Bronchial epithelial cell (primary cell): Measurements from ENCODE around the gene ADAM19. TPM values are rescaled to one million over a fixed set of nuclear protein-coding genes. Genes with fewer than 3 reads are reported as not detected.

ENCODE experiments used
- DNase-seq: peaks from one replicate; pipeline ENCODE4 v3.0.0-alpha.2; 2010; ENCODE audit warnings: low read depth
- FAIRE-seq: peaks from 2 replicates; lab custom pipeline; 2011; peaks lifted over from hg19 to GRCh38; lab: Jason Lieb, UNC
- H3K27me3 ChIP-seq: 2 replicates; pipeline ENCODE4 v1.5.1; 2011; ENCODE audit warnings: low read length; ENCODE audit not compliant: control insufficient read depth, insufficient read depth
- H3K36me3 ChIP-seq: 2 replicates; pipeline ENCODE4 v1.5.1; 2011; ENCODE audit warnings: low read length; ENCODE audit not compliant: control insufficient read depth, insufficient read depth
- H3K4me3 ChIP-seq: 2 replicates; pipeline ENCODE4 v1.5.1; 2011; ENCODE audit warnings: mild to moderate bottlenecking, low read depth, low read length, control low read depth
- CTCF ChIP-seq: IDR thresholded peaks from 2 replicates; pipeline ENCODE4 v1.5.1; 2011; ENCODE audit warnings: mild to moderate bottlenecking, moderate library complexity, low read length, control low read depth, inconsistent platforms; ENCODE audit not compliant: insufficient read depth, severe bottlenecking
- total RNA-seq: library from RNA; depleted of rRNA; stranded (reverse); fragments of >200 nt; gene quantifications from 2 replicates; pipeline ENCODE4 v1.2.1, GENCODE V29; 2014

Gene ADAM19
- total RNA-seq, 1 donor from 2014 or later = 0.79 TPM

- no peak for TF ChIP-seq CTCF
- DNase-seq = no peak
- FAIRE-seq = no peak
- no peaks in the 10 kb centered on the region for H3K27me3 ChIP-seq
- H3K4me3 ChIP-seq = no peak overlapping the region
- no peaks in the 10 kb centered on the region for H3K36me3 ChIP-seq
These were observed 17.6 kb upstream of the ADAM19 start for GRCh38 chr5:157593052-157593757.

DNA sequence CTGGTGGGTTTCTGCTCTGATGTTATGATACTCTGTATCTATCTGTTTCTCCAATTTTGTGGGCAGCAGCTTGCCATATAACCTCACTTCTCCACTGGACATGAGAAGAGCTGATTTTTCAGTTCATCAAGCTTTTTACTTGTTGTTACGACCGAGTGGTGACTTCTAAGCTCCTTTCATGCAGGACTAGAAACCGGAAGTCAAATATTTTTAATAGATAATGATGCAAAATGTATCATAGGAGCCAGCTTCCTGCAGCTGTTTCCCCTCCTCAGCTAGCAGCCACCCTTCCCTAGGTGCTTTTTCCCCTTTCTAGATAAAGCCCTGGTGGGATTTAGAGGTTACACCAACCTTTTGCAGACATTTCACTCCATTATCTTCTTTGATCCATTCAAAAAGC, 17.0 kb upstream of the ADAM19 start:
- no peak for FAIRE-seq
- no peak for TF ChIP-seq CTCF

DNA sequence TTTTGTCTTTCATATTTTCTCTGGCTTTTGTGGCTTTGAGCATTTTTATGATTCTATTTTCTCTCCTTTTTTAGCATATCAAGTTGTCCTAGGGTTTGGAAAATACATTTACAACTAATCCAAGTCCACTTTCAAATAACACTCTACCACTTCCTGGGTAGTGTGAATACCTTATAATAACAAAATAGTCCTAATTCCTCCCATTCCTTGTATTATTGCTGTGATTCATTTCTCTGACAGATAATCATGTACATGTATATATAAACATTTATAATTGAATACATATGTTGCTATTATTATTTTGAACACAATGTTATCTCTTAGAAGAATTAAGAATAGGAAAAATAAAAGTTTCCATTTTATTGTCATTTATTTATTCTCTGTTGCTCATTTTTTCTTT, 14.9 kb upstream of the ADAM19 start:
- Histone ChIP-seq H3K4me3 (no peak overlapping the region), H3K27me3 (no peaks in the 10 kb centered on the region), H3K36me3 (no peaks in the 10 kb centered on the region)
- FAIRE-seq (no peak), DNase-seq (no peak)
- TF ChIP-seq CTCF = no peak

More for the DNA sequence above, 17.0 kb upstream of the ADAM19 start:
- DNase-seq = no peak
- H3K4me3 ChIP-seq = no peak overlapping the region
- H3K36me3 ChIP-seq = no peaks in the 10 kb centered on the region
- H3K27me3 ChIP-seq = no peaks in the 10 kb centered on the region

- no peak for TF ChIP-seq CTCF
- no peak overlapping the region for H3K4me3 ChIP-seq
- DNase-seq (no peak), FAIRE-seq (no peak)
- H3K27me3 ChIP-seq = no peaks in the 10 kb centered on the region
- H3K36me3 ChIP-seq = no peaks in the 10 kb centered on the region
These were observed 9.1 kb upstream of the ADAM19 start for GRCh38 chr5:157584628-157585027.

- Histone ChIP-seq H3K36me3 (no peaks in the 10 kb centered on the region), H3K4me3 (no peak overlapping the region), H3K27me3 (no peaks in the 10 kb centered on the region)
- no peak for TF ChIP-seq CTCF
- no peak for DNase-seq
- FAIRE-seq = no peak
These were observed 7.4 kb upstream of the ADAM19 start for GRCh38 chr5:157582731-157583620.
